Loucy (cell line): ENCODE results near the gene NRG3.

Experiments
- H2AFZ ChIP-seq: fragments of 200-600 bp; sonication (generic); 2 replicates; pipeline ENCODE4 v1.6.0; 2016; ENCODE audit warnings: antibody characterized with exemption, mild to moderate bottlenecking, low read length, moderate library complexity
- H3F3A ChIP-seq: fragments of 200-600 bp; 2 replicates; pipeline ENCODE4 v1.6.0; 2016; ENCODE audit warnings: antibody characterized with exemption, low read depth, mild to moderate bottlenecking
- H3K27me3 ChIP-seq: fragments of 200-600 bp; sonication (generic); 2 replicates; pipeline ENCODE4 v1.6.1; 2014; ENCODE audit warnings: low read length, mild to moderate bottlenecking; ENCODE audit not compliant: insufficient read depth, poor library complexity, severe bottlenecking
- H3K36me3 ChIP-seq: fragments of 200-600 bp; sonication (generic); 2 replicates; pipeline ENCODE4 v1.6.1; 2016; ENCODE audit warnings: low read length; ENCODE audit not compliant: insufficient read depth
- H3K4me1 ChIP-seq: fragments of 200-600 bp; sonication (generic); 2 replicates; pipeline ENCODE4 v1.5.1; 2014; ENCODE audit warnings: low read length, mild to moderate bottlenecking; ENCODE audit not compliant: insufficient read depth, poor library complexity, severe bottlenecking
- H3K4me2 ChIP-seq: fragments of 200-600 bp; sonication (generic); 2 replicates; pipeline ENCODE4 v1.6.0; 2014; ENCODE audit warnings: antibody characterized with exemption, low read length, low read depth, mild to moderate bottlenecking; ENCODE audit not compliant: poor library complexity, severe bottlenecking
- H3K4me3 ChIP-seq: fragments of 200-600 bp; sonication (generic); 2 replicates; pipeline ENCODE4 v1.5.1; 2014; ENCODE audit warnings: low read length, mild to moderate bottlenecking, mixed read lengths; ENCODE audit not compliant: poor library complexity, severe bottlenecking
- H3K79me2 ChIP-seq: fragments of 200-600 bp; sonication (generic); 2 replicates; pipeline ENCODE4 v1.6.1; 2014; ENCODE audit warnings: low read length; ENCODE audit not compliant: insufficient read depth
- H3K9ac ChIP-seq: fragments of 200-600 bp; sonication (generic); 2 replicates; pipeline ENCODE4 v1.6.0; 2014; ENCODE audit warnings: mild to moderate bottlenecking, low read depth, low read length, moderate library complexity; ENCODE audit not compliant: poor library complexity, severe bottlenecking
- H3K9me2 ChIP-seq: fragments of 200-600 bp; sonication (generic); replicated peaks from 2 replicates; pipeline ENCODE4 v1.6.1; 2016; ENCODE audit warnings: low read depth, low read length, mixed read lengths
- H3K9me3 ChIP-seq: fragments of 200-600 bp; sonication (generic); 2 replicates; pipeline ENCODE4 v1.6.1; 2014; ENCODE audit warnings: mild to moderate bottlenecking, antibody characterized with exemption, low read length, low read depth; ENCODE audit not compliant: insufficient read depth
- H4K20me1 ChIP-seq: fragments of 200-600 bp; sonication (generic); 2 replicates; pipeline ENCODE4 v1.6.0; 2014; ENCODE audit warnings: antibody characterized with exemption, low read length, mild to moderate bottlenecking; ENCODE audit not compliant: insufficient read depth, poor library complexity, severe bottlenecking
- CTCF ChIP-seq: fragments of 200-600 bp; sonication (generic); conservative IDR thresholded peaks from 2 replicates; pipeline ENCODE4 v1.5.1; 2014; ENCODE audit warnings: mild to moderate bottlenecking, antibody characterized with exemption, low read length
- EZH2phosphoT487 ChIP-seq: fragments of 200-600 bp; IDR thresholded peaks from 2 replicates; pipeline ENCODE4 v1.6.1; 2018; ENCODE audit warnings: antibody characterized with exemption, mild to moderate bottlenecking, moderate library complexity, borderline replicate concordance

The NRG3 gene

GRCh38 chr10:82653244-82654155 lies 778.5 kb downstream of the NRG3 start:
- Histone ChIP-seq H3K27me3 (no peaks in the 10 kb centered on the region), H3K9ac (no peak overlapping the region), H3K9me3 (no peaks in the 10 kb centered on the region; the same call in 1 of the 2 replicates), H3K36me3 (no peaks in the 10 kb centered on the region), H3K4me2 (no peak overlapping the region), H4K20me1 (no peaks in the 10 kb centered on the region), H3F3A (no peaks in the 10 kb centered on the region), H3K4me1 (no peaks in the 10 kb centered on the region), H3K9me2 (no peaks in the 10 kb centered on the region), H3K79me2 (no peaks in the 10 kb centered on the region), H3K4me3 (no peak overlapping the region), H2AFZ (no peak overlapping the region)
- no peak for TF ChIP-seq EZH2phosphoT487
- no peak for TF ChIP-seq CTCF

GRCh38 chr10:82660205-82660604 lies 785.2 kb downstream of the NRG3 start:
- Histone ChIP-seq H3K9me3 (no peaks in the 10 kb centered on the region), H3K79me2 (no peaks in the 10 kb centered on the region), H3K4me1 (no peaks in the 10 kb centered on the region), H3K9me2 (no peaks in the 10 kb centered on the region), H3K4me3 (no peak overlapping the region), H2AFZ (no peak overlapping the region), H3F3A (no peaks in the 10 kb centered on the region), H3K9ac (no peak overlapping the region), H3K27me3 (no peaks in the 10 kb centered on the region), H4K20me1 (no peaks in the 10 kb centered on the region), H3K36me3 (no peaks in the 10 kb centered on the region), H3K4me2 (no peak overlapping the region)
- TF ChIP-seq CTCF (no peak), EZH2phosphoT487 (no peak)

- H3K79me2 ChIP-seq = no peaks in the 10 kb centered on the region
- no peaks in the 10 kb centered on the region for H3K4me1 ChIP-seq
- no peak overlapping the region for H3K4me3 ChIP-seq
- H3K9me2 ChIP-seq = no peaks in the 10 kb centered on the region
- no peaks in the 10 kb centered on the region for H4K20me1 ChIP-seq
- no peak overlapping the region for H3K9ac ChIP-seq
- no peaks in the 10 kb centered on the region for H3K27me3 ChIP-seq
- H3K36me3 ChIP-seq = no peaks in the 10 kb centered on the region
- no peaks in the 10 kb centered on the region for H3K9me3 ChIP-seq
- no peak overlapping the region for H3K4me2 ChIP-seq
- TF ChIP-seq EZH2phosphoT487 (no peak), CTCF (no peak)
- no peaks in the 10 kb centered on the region for H3F3A ChIP-seq
- no peak overlapping the region for H2AFZ ChIP-seq
Observed at GRCh38 chr10:82660986-82661385, 786.0 kb downstream of the NRG3 start.
